Loucy (cell line): ENCODE measurements around the gene RRP1B.

ENCODE experiments used
- EZH2phosphoT487 ChIP-seq: fragments of 200-600 bp; IDR thresholded peaks from 2 replicates; pipeline ENCODE4 v1.6.1; 2018; ENCODE audit warnings: antibody characterized with exemption, mild to moderate bottlenecking, moderate library complexity, borderline replicate concordance
- TF ChIP-seq, protein P1 (sequence below): fragments of 200-600 bp; sonication (generic); conservative IDR thresholded peaks from 2 replicates; pipeline ENCODE4 v1.5.1; 2014; ENCODE audit warnings: mild to moderate bottlenecking, antibody characterized with exemption, low read length

DNA sequence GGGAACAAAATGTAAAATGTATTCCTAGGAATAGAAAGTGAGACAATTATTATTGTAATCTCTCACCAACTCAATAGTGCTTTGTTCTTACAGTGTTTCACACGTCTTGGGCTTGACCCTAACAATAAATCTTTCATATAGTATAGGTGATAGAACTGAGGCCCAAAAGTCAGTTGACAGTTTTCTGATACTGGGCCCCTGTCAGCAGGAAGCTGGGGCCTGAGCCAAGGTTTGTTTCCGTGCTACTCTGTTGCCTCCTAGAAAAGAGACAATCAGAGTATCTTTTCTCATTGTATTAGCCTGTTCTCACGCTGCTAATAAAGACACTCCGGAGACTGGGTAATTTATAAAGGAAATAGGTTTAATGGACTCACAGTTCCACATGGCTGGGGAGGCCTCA, 5.0 kb downstream of the RRP1B start:
- TF ChIP-seq, protein P1, sequence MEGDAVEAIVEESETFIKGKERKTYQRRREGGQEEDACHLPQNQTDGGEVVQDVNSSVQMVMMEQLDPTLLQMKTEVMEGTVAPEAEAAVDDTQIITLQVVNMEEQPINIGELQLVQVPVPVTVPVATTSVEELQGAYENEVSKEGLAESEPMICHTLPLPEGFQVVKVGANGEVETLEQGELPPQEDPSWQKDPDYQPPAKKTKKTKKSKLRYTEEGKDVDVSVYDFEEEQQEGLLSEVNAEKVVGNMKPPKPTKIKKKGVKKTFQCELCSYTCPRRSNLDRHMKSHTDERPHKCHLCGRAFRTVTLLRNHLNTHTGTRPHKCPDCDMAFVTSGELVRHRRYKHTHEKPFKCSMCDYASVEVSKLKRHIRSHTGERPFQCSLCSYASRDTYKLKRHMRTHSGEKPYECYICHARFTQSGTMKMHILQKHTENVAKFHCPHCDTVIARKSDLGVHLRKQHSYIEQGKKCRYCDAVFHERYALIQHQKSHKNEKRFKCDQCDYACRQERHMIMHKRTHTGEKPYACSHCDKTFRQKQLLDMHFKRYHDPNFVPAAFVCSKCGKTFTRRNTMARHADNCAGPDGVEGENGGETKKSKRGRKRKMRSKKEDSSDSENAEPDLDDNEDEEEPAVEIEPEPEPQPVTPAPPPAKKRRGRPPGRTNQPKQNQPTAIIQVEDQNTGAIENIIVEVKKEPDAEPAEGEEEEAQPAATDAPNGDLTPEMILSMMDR, result no peak
- no peak for TF ChIP-seq EZH2phosphoT487
